Neural crest cell (in vitro differentiated cells): ENCODE results near the gene EXPH5. TPM values are rescaled to one million over a fixed set of nuclear protein-coding genes. Genes with fewer than 3 reads are reported as not detected.

ENCODE experiments used
- DNase-seq: peaks from one replicate; pipeline ENCODE4 v3.0.0; 2021; ENCODE audit warnings: low read depth, mixed read lengths, low spot score
- H3K27ac Mint-ChIP-seq: one replicate; pipeline ENCODE4 v1.8.0; 2021; ENCODE audit warnings: mild to moderate bottlenecking, mixed read lengths; ENCODE audit not compliant: unreplicated experiment
- H3K27me3 Mint-ChIP-seq: 2 replicates; pipeline ENCODE4 v1.8.0; 2021; ENCODE audit warnings: low read depth, mild to moderate bottlenecking, mixed read lengths
- H3K36me3 Mint-ChIP-seq: 2 replicates; pipeline ENCODE4 v1.8.0; 2021; ENCODE audit warnings: low read depth, mild to moderate bottlenecking, mixed read lengths
- H3K4me1 Mint-ChIP-seq: 2 replicates; pipeline ENCODE4 v1.8.0; 2021; ENCODE audit warnings: mixed read lengths
- H3K4me3 Mint-ChIP-seq: one replicate; pipeline ENCODE4 v1.8.0; 2021; ENCODE audit warnings: mild to moderate bottlenecking, mixed read lengths
- H3K9me3 Mint-ChIP-seq: 2 replicates; pipeline ENCODE4 v1.8.0; 2021; ENCODE audit warnings: mixed read lengths
- CTCF ChIP-seq: fragments of 200-600 bp; sonication (generic); conservative IDR thresholded peaks from 2 replicates; pipeline ENCODE4 v1.5.0; 2021; ENCODE audit warnings: antibody characterized with exemption, mild to moderate bottlenecking
- total RNA-seq: library from RNA; stranded (reverse); gene quantifications from 2 replicates; pipeline ENCODE4 v1.2.1, GENCODE V29; 2021

Gene EXPH5
- total RNA-seq, 1 donor from 2014 or later, result 0.68 TPM

GRCh38 chr11:108498816-108499408, 94.7 kb downstream of the EXPH5 start:
- Mint-ChIP-seq H3K4me3 (peak overlapping the region; percentile 86), H3K4me1 (peaks cover 34% of the 10 kb centered on the region), H3K27ac (no peak overlapping the region), H3K27me3 (no peaks in the 10 kb centered on the region), H3K36me3 (no peaks in the 10 kb centered on the region), H3K9me3 (no peaks in the 10 kb centered on the region)
- TF ChIP-seq CTCF, result no peak
- DNase-seq, result no peak

GRCh38 chr11:108498046-108498815, 95.3 kb downstream of the EXPH5 start, which contains the start of gene POGLUT3:
TSS of gene POGLUT3 (minus strand) at chr11:108498384. CDS start at chr11:108498366, 18 bp downstream.
- Mint-ChIP-seq H3K9me3 (no peaks in the 10 kb centered on the region), H3K4me3 (peak within 1 kb of the TSS; percentile 92), H3K36me3 (no peaks in the 10 kb centered on the region), H3K27me3 (no peaks in the 10 kb centered on the region), H3K4me1 (peaks cover 35% of the 10 kb centered on the region), H3K27ac (peak within 1 kb of the TSS; percentile 99)
- no peak for TF ChIP-seq CTCF
- DNase-seq, result peak; percentile 57

- Mint-ChIP-seq H3K9me3 (no peaks in the 10 kb centered on the region), H3K4me3 (peak overlapping the region; percentile 92), H3K4me1 (peaks cover 35% of the 10 kb centered on the region), H3K36me3 (no peaks in the 10 kb centered on the region), H3K27me3 (no peaks in the 10 kb centered on the region), H3K27ac (peak overlapping the region; percentile 99)
- DNase-seq, result peak; percentile 54
- no peak for TF ChIP-seq CTCF
These were observed 96.1 kb downstream of the EXPH5 start for GRCh38 chr11:108497317-108498045.

GRCh38 chr11:108496643-108497256, 96.8 kb downstream of the EXPH5 start:
- H3K27ac Mint-ChIP-seq, result no peak overlapping the region
- TF ChIP-seq CTCF, result no peak
- peaks cover 35% of the 10 kb centered on the region for H3K4me1 Mint-ChIP-seq
- peak overlapping the region; percentile 92 for H3K4me3 Mint-ChIP-seq
- H3K36me3 Mint-ChIP-seq, result no peaks in the 10 kb centered on the region
- no peaks in the 10 kb centered on the region for H3K27me3 Mint-ChIP-seq
- DNase-seq, result no peak
- no peaks in the 10 kb centered on the region for H3K9me3 Mint-ChIP-seq

GRCh38 chr11:108495326-108495725, 98.2 kb downstream of the EXPH5 start:
- no peak for DNase-seq
- Mint-ChIP-seq H3K27ac (no peak overlapping the region), H3K27me3 (no peaks in the 10 kb centered on the region), H3K36me3 (no peaks in the 10 kb centered on the region), H3K9me3 (no peaks in the 10 kb centered on the region), H3K4me1 (peaks cover 35% of the 10 kb centered on the region), H3K4me3 (peak overlapping the region; percentile 54)
- TF ChIP-seq CTCF, result no peak
